Neural cell (in vitro differentiated cells): Measurements from ENCODE around the gene INPP5E.

Experiments
- CTCF ChIP-seq: fragments of 450-650 bp; IDR thresholded peaks from 2 replicates; pipeline ENCODE4 v1.5.1; 2014; ENCODE audit warnings: antibody characterized with exemption, mild to moderate bottlenecking, moderate library complexity; ENCODE audit not compliant: poor library complexity, severe bottlenecking
- EP300 ChIP-seq: fragments of 450-650 bp; conservative IDR thresholded peaks from 2 replicates; pipeline ENCODE4 v1.6.1; 2014; ENCODE audit warnings: antibody characterized with exemption, mild to moderate bottlenecking, moderate library complexity; ENCODE audit not compliant: poor library complexity, severe bottlenecking
- EZH2 ChIP-seq: fragments of 200-600, 300-800 bp; shearing (Covaris generic), sonication (generic); IDR thresholded peaks from 2 replicates; pipeline ENCODE4 v1.6.1; 2014; ENCODE audit warnings: antibody characterized with exemption, low read length, borderline replicate concordance, mild to moderate bottlenecking; ENCODE audit not compliant: insufficient read depth, poor library complexity, severe bottlenecking
- MXI1 ChIP-seq: fragments of 450-650 bp; conservative IDR thresholded peaks from 2 replicates; pipeline ENCODE4 v1.6.1; 2014; ENCODE audit warnings: antibody characterized with exemption, mild to moderate bottlenecking; ENCODE audit not compliant: poor library complexity, severe bottlenecking
- POLR2AphosphoS5 ChIP-seq: IDR thresholded peaks from 2 replicates; pipeline ENCODE4 v1.6.1; 2012
- RAD21 ChIP-seq: fragments of 450-650 bp; conservative IDR thresholded peaks from 2 replicates; pipeline ENCODE4 v1.6.1; 2014; ENCODE audit warnings: antibody characterized with exemption, mild to moderate bottlenecking, moderate library complexity
- REST ChIP-seq: IDR thresholded peaks from 2 replicates; pipeline ENCODE4 v1.6.1; 2012; ENCODE audit warnings: borderline replicate concordance
- SMC3 ChIP-seq: fragments of 450-650 bp; conservative IDR thresholded peaks from 2 replicates; pipeline ENCODE4 v1.6.1; 2014; ENCODE audit warnings: antibody characterized with exemption, mild to moderate bottlenecking, moderate library complexity; ENCODE audit not compliant: poor library complexity
- TAF1 ChIP-seq: IDR thresholded peaks from 2 replicates; pipeline ENCODE4 v1.6.1; 2012; ENCODE audit warnings: low read depth

GRCh38 chr9:136485049-136486045 is 45.7 kb upstream of the INPP5E start:
- TF ChIP-seq REST (no peak), CTCF (peak; percentile 74), RAD21 (peak; percentile 63), POLR2AphosphoS5 (no peak), EP300 (no peak), TAF1 (no peak), EZH2 (no peak), MXI1 (no peak), SMC3 (peak; percentile 73)
